OCI-LY1 (cell line): ENCODE data around the gene EML6.

ENCODE experiments used
- H2AFZ ChIP-seq: fragments of 200-600 bp; sonication (generic), shearing (Covaris generic); 2 replicates; pipeline ENCODE4 v1.6.0; 2014; ENCODE audit warnings: antibody characterized with exemption, mild to moderate bottlenecking, low read length
- H3F3A ChIP-seq: fragments of 200-600 bp; sonication (generic), shearing (Covaris generic); 2 replicates; pipeline ENCODE4 v1.6.0; 2014; ENCODE audit warnings: mild to moderate bottlenecking, antibody characterized with exemption, low read length, moderate library complexity; ENCODE audit not compliant: insufficient read depth
- H3K27ac ChIP-seq: fragments of 200-600 bp; sonication (generic); 2 replicates; pipeline ENCODE4 v1.5.1; 2014; ENCODE audit warnings: low read length, mixed run types, mild to moderate bottlenecking, low read depth; ENCODE audit not compliant: poor library complexity, severe bottlenecking
- H3K27me3 ChIP-seq: fragments of 200-600 bp; sonication (generic); 2 replicates; pipeline ENCODE4 v1.6.0; 2014; ENCODE audit warnings: antibody characterized with exemption, mild to moderate bottlenecking, low read length, moderate library complexity; ENCODE audit not compliant: insufficient read depth
- H3K36me3 ChIP-seq: fragments of 200-600 bp; sonication (generic); 2 replicates; pipeline ENCODE4 v1.6.1; 2014; ENCODE audit warnings: mild to moderate bottlenecking, antibody characterized with exemption, low read length, moderate library complexity, mixed read lengths; ENCODE audit not compliant: insufficient read depth
- H3K4me1 ChIP-seq: fragments of 200-600 bp; sonication (generic); 2 replicates; pipeline ENCODE4 v1.5.1; 2014; ENCODE audit warnings: mild to moderate bottlenecking, low read length, moderate library complexity; ENCODE audit not compliant: insufficient read depth, severe bottlenecking
- H3K4me2 ChIP-seq: fragments of 200-600 bp; sonication (generic), shearing (Covaris generic); 2 replicates; pipeline ENCODE4 v1.6.1; 2014; ENCODE audit warnings: low read length
- H3K4me3 ChIP-seq: fragments of 200-600 bp; sonication (generic); 2 replicates; pipeline ENCODE4 v1.5.1; 2014; ENCODE audit warnings: low read length, low read depth, mild to moderate bottlenecking, mixed read lengths; ENCODE audit not compliant: poor library complexity, severe bottlenecking
- H3K79me2 ChIP-seq: fragments of 200-600 bp; shearing (Covaris generic); 2 replicates; pipeline ENCODE4 v1.6.1; 2016; ENCODE audit warnings: mixed run types, low read length, mixed read lengths; ENCODE audit not compliant: insufficient read depth
- H3K9ac ChIP-seq: fragments of 200-600 bp; sonication (generic), shearing (Covaris generic); 2 replicates; pipeline ENCODE4 v1.6.1; 2014; ENCODE audit warnings: mild to moderate bottlenecking, low read length, mixed read lengths
- H3K9me2 ChIP-seq: fragments of 200-600 bp; sonication (generic), shearing (Covaris generic); 2 replicates; pipeline ENCODE4 v1.6.1; 2014; ENCODE audit warnings: low read depth, mild to moderate bottlenecking, low read length, mixed read lengths
- H3K9me3 ChIP-seq: fragments of 200-600 bp; shearing (Covaris generic); 2 replicates; pipeline ENCODE4 v1.6.1; 2014; ENCODE audit warnings: low read length, mixed read lengths
- H4K20me1 ChIP-seq: fragments of 200-600 bp; sonication (generic), shearing (Covaris generic); 2 replicates; pipeline ENCODE4 v1.6.0; 2016; ENCODE audit warnings: mild to moderate bottlenecking, low read length; ENCODE audit not compliant: insufficient read depth
- EZH2 ChIP-seq: fragments of 200-600 bp; sonication (generic), shearing (Covaris generic); IDR thresholded peaks from 2 replicates; pipeline ENCODE4 v1.8.0; 2017; ENCODE audit warnings: borderline replicate concordance, mixed run types, mild to moderate bottlenecking, antibody characterized with exemption, low read length, moderate library complexity, mixed read lengths
- TF ChIP-seq, protein P1 (sequence below): fragments of 200-600 bp; sonication (generic), shearing (Covaris generic); IDR thresholded peaks from 2 replicates; pipeline ENCODE4 v1.5.1; 2017; ENCODE audit warnings: mild to moderate bottlenecking, antibody characterized with exemption, low read length, moderate library complexity, mixed read lengths

EML6 gene

DNA sequence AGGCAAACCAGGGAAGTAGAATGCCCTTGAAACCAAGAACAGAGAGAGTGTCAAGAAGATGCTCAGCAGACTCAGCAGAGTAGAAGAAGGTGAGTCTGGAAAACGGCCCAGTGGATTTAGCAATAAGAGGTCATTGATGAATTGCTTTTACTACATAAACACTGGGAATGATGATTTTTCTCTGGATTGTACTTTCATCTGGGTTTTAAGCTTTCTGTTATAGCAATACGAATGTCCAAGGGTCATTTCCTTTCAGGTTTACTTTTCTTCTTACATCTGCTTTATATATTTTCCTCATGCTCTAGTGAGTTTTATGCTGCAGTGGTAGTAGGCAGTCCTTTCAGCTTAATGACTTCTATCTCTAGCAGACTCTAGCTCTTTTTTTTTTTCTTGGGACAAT lies 16.9 kb downstream of the EML6 start:
- Histone ChIP-seq H3K9ac (no peak overlapping the region), H3K9me3 (no peaks in the 10 kb centered on the region), H4K20me1 (no peaks in the 10 kb centered on the region), H3K4me3 (no peak overlapping the region), H3K4me2 (0 out of 2 replicates have a peak overlapping the region, but pooled peaks have one; percentile 22), H3K27me3 (no peaks in the 10 kb centered on the region), H3K27ac (no peak overlapping the region), H3K36me3 (0 out of 2 replicates have a peak, but pooled peaks cover 4% of the 10 kb centered on the region), H3K79me2 (no peaks in the 10 kb centered on the region), H3K9me2 (no peaks in the 10 kb centered on the region), H2AFZ (no peak overlapping the region), H3F3A (no peaks in the 10 kb centered on the region), H3K4me1 (peaks cover 24% of the 10 kb centered on the region)
- TF ChIP-seq EZH2, result no peak
- TF ChIP-seq, protein P1, sequence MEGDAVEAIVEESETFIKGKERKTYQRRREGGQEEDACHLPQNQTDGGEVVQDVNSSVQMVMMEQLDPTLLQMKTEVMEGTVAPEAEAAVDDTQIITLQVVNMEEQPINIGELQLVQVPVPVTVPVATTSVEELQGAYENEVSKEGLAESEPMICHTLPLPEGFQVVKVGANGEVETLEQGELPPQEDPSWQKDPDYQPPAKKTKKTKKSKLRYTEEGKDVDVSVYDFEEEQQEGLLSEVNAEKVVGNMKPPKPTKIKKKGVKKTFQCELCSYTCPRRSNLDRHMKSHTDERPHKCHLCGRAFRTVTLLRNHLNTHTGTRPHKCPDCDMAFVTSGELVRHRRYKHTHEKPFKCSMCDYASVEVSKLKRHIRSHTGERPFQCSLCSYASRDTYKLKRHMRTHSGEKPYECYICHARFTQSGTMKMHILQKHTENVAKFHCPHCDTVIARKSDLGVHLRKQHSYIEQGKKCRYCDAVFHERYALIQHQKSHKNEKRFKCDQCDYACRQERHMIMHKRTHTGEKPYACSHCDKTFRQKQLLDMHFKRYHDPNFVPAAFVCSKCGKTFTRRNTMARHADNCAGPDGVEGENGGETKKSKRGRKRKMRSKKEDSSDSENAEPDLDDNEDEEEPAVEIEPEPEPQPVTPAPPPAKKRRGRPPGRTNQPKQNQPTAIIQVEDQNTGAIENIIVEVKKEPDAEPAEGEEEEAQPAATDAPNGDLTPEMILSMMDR, result no peak

DNA sequence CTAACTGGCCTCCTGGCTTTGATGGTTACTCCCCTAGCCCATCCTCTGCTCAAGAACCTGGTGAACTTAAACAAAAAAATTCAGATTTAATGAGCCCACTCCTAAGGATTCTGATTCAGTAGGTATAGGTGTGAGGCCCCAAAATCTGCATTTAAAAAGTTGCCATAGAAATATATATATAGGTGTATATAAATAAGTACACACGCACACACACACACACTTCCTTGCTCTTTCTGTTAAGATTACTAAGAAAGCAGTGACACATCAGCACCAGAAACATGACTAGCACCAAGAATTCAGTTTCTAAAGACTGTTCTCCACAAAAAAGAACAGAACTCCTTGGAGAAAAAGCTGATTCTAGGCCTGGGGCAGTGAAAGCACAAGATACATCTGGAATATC lies 17.8 kb downstream of the EML6 start:
- no peaks in the 10 kb centered on the region for H3K27me3 ChIP-seq
- H4K20me1 ChIP-seq, result no peaks in the 10 kb centered on the region

DNA sequence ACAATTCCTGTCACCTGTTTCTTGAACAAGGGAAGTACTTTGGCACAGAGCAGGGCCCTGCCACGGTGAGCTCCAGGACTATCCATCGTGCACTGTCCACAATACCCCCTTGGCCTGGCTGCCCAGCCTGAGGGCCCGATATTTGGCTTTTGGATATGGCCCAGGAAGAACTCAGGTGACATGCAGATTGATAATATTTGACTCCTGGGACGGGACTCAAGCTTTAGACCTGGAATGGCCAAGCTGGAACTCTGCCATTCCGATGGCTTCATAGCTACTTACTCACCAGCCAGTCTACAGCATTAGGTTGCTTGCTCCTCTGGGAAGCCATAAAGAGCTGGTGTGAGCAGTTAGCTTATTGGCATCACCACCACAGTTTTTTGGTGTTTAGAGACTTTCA lies 26.6 kb downstream of the EML6 start:
- no peak overlapping the region for H3K27ac ChIP-seq
- H3K36me3 ChIP-seq, result 0 out of 2 replicates have a peak, but pooled peaks cover 6% of the 10 kb centered on the region
- H3K4me3 ChIP-seq, result no peak overlapping the region
- H3K9ac ChIP-seq, result no peak overlapping the region
- H2AFZ ChIP-seq, result no peak overlapping the region
- no peaks in the 10 kb centered on the region for H4K20me1 ChIP-seq
- 0 out of 2 replicates have a peak, but pooled peaks cover 3% of the 10 kb centered on the region for H3K79me2 ChIP-seq
- H3K9me3 ChIP-seq, result no peaks in the 10 kb centered on the region
- peaks cover 18% of the 10 kb centered on the region for H3K4me1 ChIP-seq
- TF ChIP-seq, protein P1, result no peak
- TF ChIP-seq EZH2, result no peak
- no peaks in the 10 kb centered on the region for H3F3A ChIP-seq
- H3K9me2 ChIP-seq, result no peaks in the 10 kb centered on the region
- H3K4me2 ChIP-seq, result no peak overlapping the region
- H3K27me3 ChIP-seq, result no peaks in the 10 kb centered on the region

More for the DNA sequence above, 17.8 kb downstream of the EML6 start:
- Histone ChIP-seq H3K4me3 (no peak overlapping the region), H3K4me1 (peaks cover 20% of the 10 kb centered on the region), H3K9me2 (no peaks in the 10 kb centered on the region), H2AFZ (no peak overlapping the region), H3K4me2 (no peak overlapping the region), H3K9ac (no peak overlapping the region), H3K9me3 (no peaks in the 10 kb centered on the region), H3K27ac (no peak overlapping the region), H3K79me2 (no peaks in the 10 kb centered on the region), H3K36me3 (0 out of 2 replicates have a peak, but pooled peaks cover 4% of the 10 kb centered on the region), H3F3A (no peaks in the 10 kb centered on the region)
- TF ChIP-seq, protein P1, result no peak
- TF ChIP-seq EZH2, result no peak
